HepG2 (cell line): ENCODE measurements around the gene GNAT2. TPM values are rescaled to one million over a fixed set of nuclear protein-coding genes. Genes with fewer than 3 reads are reported as not detected.

ENCODE experiments used
- ARNT2 ChIP-seq: sonication (generic); formaldehyde crosslinking; IDR thresholded peaks from 2 replicates; pipeline ENCODE4 v1.8.0; 2022; ENCODE audit warnings: mild to moderate bottlenecking, low read depth, missing genetic modification reagents, moderate library complexity
- ERF ChIP-seq: IDR thresholded peaks from 2 replicates; pipeline ENCODE4 v1.6.1; 2018; ENCODE audit warnings: missing biosample characterization, missing genetic modification reagents
- KMT2B ChIP-seq: IDR thresholded peaks from 2 replicates; pipeline ENCODE4 v1.6.1; 2016; ENCODE audit warnings: missing genetic modification reagents, missing compliant biosample characterization
- MED1 ChIP-seq: sonication (generic); formaldehyde crosslinking; IDR thresholded peaks from 2 replicates; pipeline ENCODE4 v1.4.0; 2020; ENCODE audit warnings: missing genetic modification reagents
- NAIF1 ChIP-seq: sonication (generic); formaldehyde crosslinking; IDR thresholded peaks from 2 replicates; pipeline ENCODE4 v1.5.0; 2020; ENCODE audit warnings: mild to moderate bottlenecking, missing genetic modification reagents, borderline replicate concordance
- NFYB ChIP-seq: sonication (generic); formaldehyde crosslinking; IDR thresholded peaks from 2 replicates; pipeline ENCODE4 v1.4.0; 2020; ENCODE audit warnings: missing genetic modification reagents
- SMAD9 ChIP-seq: sonication (generic); formaldehyde crosslinking; IDR thresholded peaks from 2 replicates; pipeline ENCODE4 v1.5.1; 2020; ENCODE audit warnings: mild to moderate bottlenecking, missing genetic modification reagents
- SMARCC2 ChIP-seq: fragments of 450-650 bp; IDR thresholded peaks from 2 replicates; pipeline ENCODE4 v1.6.1; 2017; ENCODE audit warnings: antibody characterized with exemption, mild to moderate bottlenecking
- THAP9 ChIP-seq: sonication (generic); formaldehyde crosslinking; IDR thresholded peaks from 2 replicates; pipeline ENCODE4; 2020; ENCODE audit warnings: missing genetic modification reagents, mild to moderate bottlenecking, borderline replicate concordance
- ZBTB40 ChIP-seq, 2 experiments: fragments of 450-650 bp in 1 of 2; sonication (generic) in 1 of 2; formaldehyde crosslinking in 1 of 2; IDR thresholded peaks; 2 replicates each; pipeline versions ENCODE4 v1.6.1 to v1.8.0; 2016 to 2022; ENCODE audit warnings: antibody characterized with exemption in 1 of 2, mild to moderate bottlenecking in 1 of 2, missing genetic modification reagents in 1 of 2
- ZNF451 ChIP-seq: sonication (generic); formaldehyde crosslinking; IDR thresholded peaks from 2 replicates; pipeline ENCODE4 v1.5.0; 2020; ENCODE audit warnings: mild to moderate bottlenecking, missing genetic modification reagents
- ZNF558 ChIP-seq: sonication (generic); formaldehyde crosslinking; IDR thresholded peaks from 2 replicates; pipeline ENCODE4 v1.9.0; 2022; ENCODE audit warnings: mild to moderate bottlenecking, missing genetic modification reagents, borderline replicate concordance
- polyA plus RNA-seq, 8 experiments: library from polyadenylated mRNA; depleted of rRNA in 3 of 8; stranded (reverse) in 7 of 8; unstranded in 1 of 8; fragments of >200 nt; fragmentation: Illumina TruSeq in 4 of 8; extraction: Trizol in 4 of 8; gene quantifications; 2 replicates each; pipeline versions ENCODE4 v1.2.1 to v1.2.3, GENCODE V29; 2011 to 2016; ENCODE audit warnings: low read depth in 4 of 8, missing spikeins in 1 of 8, mixed read lengths in 1 of 8; ENCODE audit not compliant: insufficient read depth in 1 of 8
- total RNA-seq, 5 experiments: library from RNA; depleted of rRNA; stranded (reverse); fragments of >200 nt; fragmentation: Illumina TruSeq; extraction: Trizol; gene quantifications; 2 replicates each; pipeline ENCODE4 v1.2.3, GENCODE V29; 2016; ENCODE audit warnings: low read depth in 1 of 5
- TF ChIP-seq, protein P1 (sequence below): sonication (generic); formaldehyde crosslinking; IDR thresholded peaks from 2 replicates; pipeline ENCODE4 v1.4.0; 2020; ENCODE audit warnings: missing genetic modification reagents, low read depth, mild to moderate bottlenecking, borderline replicate concordance
- TF ChIP-seq, protein P2 (sequence below): sonication (generic); formaldehyde crosslinking; IDR thresholded peaks from 2 replicates; pipeline ENCODE4 v1.4.0; 2020; ENCODE audit warnings: missing genetic modification reagents

The GNAT2 gene
- total and polyA plus RNA-seq, 2 of the 13 experiments (the other 11 are each of a cell fraction or from before 2014, with no cell fraction given), result 0.08 to 0.20 TPM

GRCh38 chr1:109619576-109620400, at the start of gene GNAT2, which contains the start of gene AMPD2 (continued):
- TF ChIP-seq ZBTB40 (IDR thresholded peaks at IDR 0.05) (no peak), ZBTB40 (CRISPR knock-in tag; IDR thresholded peaks at IDR 0.05) (0 out of 2 replicates have a peak, but pooled peaks have one; percentile 39), ARNT2 (peak; percentile 64; the same call in 1 of the 2 replicates), SMARCC2 (no peak), KMT2B (no peak), ERF (peak; percentile 21), ZNF451 (CRISPR knock-in tag) (peak; percentile 49; the same call in 1 of the 2 replicates), ZNF558 (CRISPR knock-in tag) (peak; percentile 28; the same call in 1 of the 2 replicates), NAIF1 (CRISPR knock-in tag) (0 out of 2 replicates have a peak, but pooled peaks have one; percentile 17), SMAD9 (peak; percentile 60; the same call in 1 of the 2 replicates), MED1 (CRISPR knock-in tag) (peak; percentile 52), THAP9 (CRISPR knock-in tag) (peak; percentile 18; the same call in 1 of the 2 replicates), NFYB (no peak)
- TF ChIP-seq, protein P1, sequence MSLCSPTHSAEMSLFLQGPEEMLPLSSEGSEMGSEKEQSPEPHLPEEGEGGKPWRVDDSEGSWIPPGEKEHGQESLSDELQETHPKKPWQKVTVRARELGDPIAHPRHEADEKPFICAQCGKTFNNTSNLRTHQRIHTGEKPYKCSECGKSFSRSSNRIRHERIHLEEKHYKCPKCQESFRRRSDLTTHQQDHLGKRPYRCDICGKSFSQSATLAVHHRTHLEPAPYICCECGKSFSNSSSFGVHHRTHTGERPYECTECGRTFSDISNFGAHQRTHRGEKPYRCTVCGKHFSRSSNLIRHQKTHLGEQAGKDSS (CRISPR knock-in tag), result no peak
- TF ChIP-seq, protein P2, sequence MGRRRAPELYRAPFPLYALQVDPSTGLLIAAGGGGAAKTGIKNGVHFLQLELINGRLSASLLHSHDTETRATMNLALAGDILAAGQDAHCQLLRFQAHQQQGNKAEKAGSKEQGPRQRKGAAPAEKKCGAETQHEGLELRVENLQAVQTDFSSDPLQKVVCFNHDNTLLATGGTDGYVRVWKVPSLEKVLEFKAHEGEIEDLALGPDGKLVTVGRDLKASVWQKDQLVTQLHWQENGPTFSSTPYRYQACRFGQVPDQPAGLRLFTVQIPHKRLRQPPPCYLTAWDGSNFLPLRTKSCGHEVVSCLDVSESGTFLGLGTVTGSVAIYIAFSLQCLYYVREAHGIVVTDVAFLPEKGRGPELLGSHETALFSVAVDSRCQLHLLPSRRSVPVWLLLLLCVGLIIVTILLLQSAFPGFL (CRISPR knock-in tag), result no peak
